Esophagus muscularis mucosa (tissue), 4 donors: Measurements from ENCODE around the gene SMIM44. TPM values are rescaled to one million over a fixed set of nuclear protein-coding genes. Genes with fewer than 3 reads are reported as not detected.
A peak's percentile ranks its signal among the peaks of the same experiment; 100 is the strongest.

Experiments used
- DNase-seq: peaks from one replicate; pipeline ENCODE4 v3.0.0-alpha.2; 2017; ENCODE audit errors: extremely low spot score
- H3K27ac ChIP-seq, 4 donors: fragments of 200-600 bp; sonication (generic); replicated peaks in 1 of 4; 1 replicate in 3 of 4; 2 replicates in 1 of 4; pipeline ENCODE4 v1.5.1; 2016 to 2019; ENCODE audit warnings: mild to moderate bottlenecking in 1 of 4
- H3K27me3 ChIP-seq, 4 donors: fragments of 200-600 bp; sonication (generic); one replicate each; pipeline versions ENCODE4 v1.5.1 to v1.6.0; 2016 to 2019
- H3K36me3 ChIP-seq, 4 donors: fragments of 200-600 bp; sonication (generic); one replicate each; pipeline ENCODE4 v1.5.1; 2016 to 2019
- H3K4me1 ChIP-seq, 4 donors: fragments of 200-600 bp; sonication (generic); one replicate each; pipeline ENCODE4 v1.5.1; 2016 to 2019
- H3K4me3 ChIP-seq, 4 donors: fragments of 200-600 bp; sonication (generic); 1 replicate in 2 of 4; 2 replicates in 2 of 4; pipeline ENCODE4 v1.5.1; 2016 to 2019; ENCODE audit warnings: mild to moderate bottlenecking in 4 of 4, moderate library complexity in 1 of 4
- H3K9me3 ChIP-seq, 4 donors: fragments of 200-600 bp; sonication (generic); 1 replicate in 3 of 4; 2 replicates in 1 of 4; pipeline ENCODE4 v1.5.1; 2016 to 2019
- EP300 ChIP-seq: sonication (generic); formaldehyde crosslinking; IDR thresholded peaks from one replicate; pipeline ENCODE4 v1.6.1; 2017; ENCODE audit warnings: antibody characterized with exemption
- POLR2A ChIP-seq: fragments of 450-650 bp; IDR thresholded peaks from one replicate; pipeline ENCODE4 v1.6.1; 2017; ENCODE audit warnings: antibody characterized with exemption, moderate library complexity, mild to moderate bottlenecking, low read depth
- POLR2AphosphoS5 ChIP-seq, 2 donors: sonication (generic); formaldehyde crosslinking; IDR thresholded peaks; one replicate each; pipeline ENCODE4 v1.6.1; 2017; ENCODE audit warnings: antibody characterized with exemption in 2 of 2
- WGBS: methylation state at CpG from one replicate; pipeline ENCODE4 v1.1.5; 2018; 5-methylcytosine and 5-hydroxymethylcytosine counted together
- intact Hi-C: fragments of 100-400 bp; cut with DNase I; formaldehyde crosslinking; loops from one replicate; pipeline ENCODE4 v1.15.1; 2023
- total RNA-seq, 4 donors: library from RNA; depleted of rRNA; stranded (reverse); fragments of >200 nt; gene quantifications; one replicate each; pipeline versions ENCODE4 v1.1.0 to v1.2.1, GENCODE V29; 2016
- TF ChIP-seq, protein P1 (sequence below), 3 experiments: fragments of 200-600 bp in 2 of 3; fragments of 450-650 bp in 1 of 3; sonication (generic) in 2 of 3; IDR thresholded peaks; one replicate each; pipeline ENCODE4 v1.5.1; 2017 to 2019; ENCODE audit warnings: antibody characterized with exemption in 3 of 3, mild to moderate bottlenecking in 2 of 3, moderate library complexity in 1 of 3

SMIM44 gene
- total RNA-seq, 4 donors from 2014 or later = not detected

DNA sequence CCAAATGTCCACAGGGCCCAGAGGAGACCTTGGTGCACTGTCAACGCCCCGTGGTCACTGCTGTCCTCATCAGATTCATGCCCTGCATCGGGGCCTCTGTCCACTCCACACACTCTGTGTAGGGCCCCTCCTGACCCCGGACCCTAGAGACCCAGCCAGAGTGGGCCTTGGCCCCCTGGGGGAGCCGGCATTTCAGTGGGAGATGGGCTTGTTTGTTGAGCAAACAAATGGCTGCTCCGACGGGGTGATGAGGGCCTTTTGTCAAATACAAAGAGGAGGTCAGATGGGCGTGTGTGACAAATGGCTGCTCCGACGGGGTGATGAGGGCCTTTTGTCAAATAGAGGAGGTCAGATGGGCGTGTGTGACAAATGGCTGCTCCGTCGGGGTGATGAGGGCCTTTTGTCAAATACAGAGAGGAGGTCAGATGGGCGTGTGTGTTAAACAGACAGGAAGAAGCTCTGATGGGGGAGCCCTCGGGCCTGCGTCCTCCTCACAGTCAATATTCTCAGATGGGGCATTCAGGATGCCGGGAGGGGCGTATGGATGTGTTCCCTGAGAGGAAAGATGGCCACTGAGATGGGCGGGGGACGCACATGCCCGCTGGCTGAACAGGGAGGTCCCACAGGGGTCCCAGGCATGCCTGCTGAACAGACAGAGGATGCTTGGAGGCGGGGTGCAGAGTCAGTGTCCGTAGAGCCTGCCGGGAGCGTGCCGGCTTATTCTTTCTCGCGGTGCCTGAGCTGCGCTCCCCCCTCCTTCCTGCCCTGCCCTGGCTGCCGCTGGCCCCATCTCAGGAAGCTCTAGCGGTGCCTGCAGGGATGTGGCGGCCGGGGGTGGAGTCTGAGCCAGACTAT is 39.2 kb downstream of the SMIM44 start:
- no peaks in the 10 kb centered on the region for H3K27me3 ChIP-seq
- H3K4me1 ChIP-seq = peaks cover 42 to 82% (median 76%) of the 10 kb centered on the region in 4 donors
- intact Hi-C loops = no loop called here
- 34% methylated on average over 19 of the region's 33 CpGs for WGBS
- no peaks in the 10 kb centered on the region for H3K9me3 ChIP-seq
- no peak overlapping the region for H3K4me3 ChIP-seq
- peaks cover 31 to 88% (median 68%) of the 10 kb centered on the region in 4 donors for H3K36me3 ChIP-seq
- peak; percentile 87 for DNase-seq
- TF ChIP-seq POLR2AphosphoS5 (IDR thresholded peaks at IDR 0.05) (peak in 1 of 2 donors; percentile 53), EP300 (no peak)
- TF ChIP-seq, protein P1, sequence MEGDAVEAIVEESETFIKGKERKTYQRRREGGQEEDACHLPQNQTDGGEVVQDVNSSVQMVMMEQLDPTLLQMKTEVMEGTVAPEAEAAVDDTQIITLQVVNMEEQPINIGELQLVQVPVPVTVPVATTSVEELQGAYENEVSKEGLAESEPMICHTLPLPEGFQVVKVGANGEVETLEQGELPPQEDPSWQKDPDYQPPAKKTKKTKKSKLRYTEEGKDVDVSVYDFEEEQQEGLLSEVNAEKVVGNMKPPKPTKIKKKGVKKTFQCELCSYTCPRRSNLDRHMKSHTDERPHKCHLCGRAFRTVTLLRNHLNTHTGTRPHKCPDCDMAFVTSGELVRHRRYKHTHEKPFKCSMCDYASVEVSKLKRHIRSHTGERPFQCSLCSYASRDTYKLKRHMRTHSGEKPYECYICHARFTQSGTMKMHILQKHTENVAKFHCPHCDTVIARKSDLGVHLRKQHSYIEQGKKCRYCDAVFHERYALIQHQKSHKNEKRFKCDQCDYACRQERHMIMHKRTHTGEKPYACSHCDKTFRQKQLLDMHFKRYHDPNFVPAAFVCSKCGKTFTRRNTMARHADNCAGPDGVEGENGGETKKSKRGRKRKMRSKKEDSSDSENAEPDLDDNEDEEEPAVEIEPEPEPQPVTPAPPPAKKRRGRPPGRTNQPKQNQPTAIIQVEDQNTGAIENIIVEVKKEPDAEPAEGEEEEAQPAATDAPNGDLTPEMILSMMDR (IDR thresholded peaks at IDR 0.05) = peak in 1 of 3 experiments; percentile 13
- peak overlapping the region; percentile 71 to 78 (median 72) for H3K27ac ChIP-seq

DNA sequence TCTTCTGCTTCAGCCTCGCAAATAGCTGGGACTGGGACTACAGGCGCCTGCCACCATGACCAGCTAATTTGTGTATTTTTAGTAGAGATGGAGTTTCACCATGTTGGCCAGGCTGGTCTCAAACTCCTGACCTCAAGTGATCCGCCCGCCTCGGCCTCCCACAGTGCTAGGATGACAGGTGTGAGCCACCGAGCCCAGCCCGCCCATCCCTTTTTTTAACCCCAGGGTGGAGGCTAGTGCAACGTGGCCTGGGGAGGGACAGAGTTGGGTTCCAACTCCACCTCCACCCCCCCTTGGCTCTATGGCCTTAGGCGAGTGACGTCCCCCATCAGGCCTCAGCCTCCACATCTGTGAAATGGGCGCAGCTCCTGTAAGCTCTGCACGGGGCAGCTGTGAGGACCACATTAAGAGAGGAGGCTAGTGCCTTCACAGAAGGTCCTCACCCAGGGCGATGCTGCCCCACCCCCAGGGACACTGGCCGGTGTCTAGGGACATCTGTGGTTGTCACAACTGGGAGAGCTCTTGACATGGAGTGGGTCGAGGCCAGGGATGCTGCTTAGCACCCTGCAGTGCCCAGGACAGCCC is 40.7 kb downstream of the SMIM44 start:
- no peaks in the 10 kb centered on the region for H3K27me3 ChIP-seq
- WGBS = 96% methylated on average over 9 of the region's 15 CpGs
- H3K27ac ChIP-seq = peak overlapping the region; percentile 71 to 78 (median 72)
- H3K4me3 ChIP-seq = no peak overlapping the region
- H3K9me3 ChIP-seq = no peaks in the 10 kb centered on the region
- DNase-seq = no peak
- no peak for TF ChIP-seq POLR2A
- TF ChIP-seq EP300 = no peak
- no peak for TF ChIP-seq POLR2AphosphoS5 (IDR thresholded peaks at IDR 0.05)
- TF ChIP-seq, protein P1 (IDR thresholded peaks at IDR 0.05) = no peak
- H3K4me1 ChIP-seq = peaks cover 42 to 82% (median 74%) of the 10 kb centered on the region in 4 donors
- intact Hi-C loops = no loop called here
- H3K36me3 ChIP-seq = peaks cover 30 to 88% (median 67%) of the 10 kb centered on the region in 4 donors

DNA sequence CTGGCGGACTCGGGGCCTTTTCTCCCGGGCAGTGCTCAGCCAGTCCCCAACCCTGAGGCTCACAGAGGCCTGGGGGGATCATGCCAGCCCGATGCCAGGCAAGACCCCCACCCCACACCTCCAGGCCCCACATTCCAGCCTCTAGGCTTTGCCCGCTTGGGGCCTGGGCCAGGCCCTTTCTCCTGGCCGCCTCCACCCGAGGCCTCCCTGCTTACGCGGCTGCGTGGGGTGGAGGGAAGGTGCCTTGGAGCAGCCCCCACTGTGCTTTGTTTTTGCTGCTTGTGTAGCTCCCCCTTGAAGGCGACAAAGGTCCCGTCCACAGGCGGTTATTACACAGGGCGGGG is 41.3 kb downstream of the SMIM44 start:
- WGBS = 69% methylated on average over 14 of the region's 14 CpGs
- Histone ChIP-seq H3K4me1 (peaks cover 42 to 77% (median 68%) of the 10 kb centered on the region in 4 donors), H3K27me3 (no peaks in the 10 kb centered on the region), H3K9me3 (no peaks in the 10 kb centered on the region), H3K27ac (peak overlapping the region; percentile 71 to 78 (median 72)), H3K36me3 (peaks cover 31 to 89% (median 70%) of the 10 kb centered on the region in 4 donors), H3K4me3 (no peak overlapping the region)
- TF ChIP-seq, protein P1 (IDR thresholded peaks at IDR 0.05) = no peak
- TF ChIP-seq POLR2AphosphoS5 (IDR thresholded peaks at IDR 0.05) = no peak
- TF ChIP-seq POLR2A = no peak
- DNase-seq = no peak
- intact Hi-C loops = no loop called here

DNA sequence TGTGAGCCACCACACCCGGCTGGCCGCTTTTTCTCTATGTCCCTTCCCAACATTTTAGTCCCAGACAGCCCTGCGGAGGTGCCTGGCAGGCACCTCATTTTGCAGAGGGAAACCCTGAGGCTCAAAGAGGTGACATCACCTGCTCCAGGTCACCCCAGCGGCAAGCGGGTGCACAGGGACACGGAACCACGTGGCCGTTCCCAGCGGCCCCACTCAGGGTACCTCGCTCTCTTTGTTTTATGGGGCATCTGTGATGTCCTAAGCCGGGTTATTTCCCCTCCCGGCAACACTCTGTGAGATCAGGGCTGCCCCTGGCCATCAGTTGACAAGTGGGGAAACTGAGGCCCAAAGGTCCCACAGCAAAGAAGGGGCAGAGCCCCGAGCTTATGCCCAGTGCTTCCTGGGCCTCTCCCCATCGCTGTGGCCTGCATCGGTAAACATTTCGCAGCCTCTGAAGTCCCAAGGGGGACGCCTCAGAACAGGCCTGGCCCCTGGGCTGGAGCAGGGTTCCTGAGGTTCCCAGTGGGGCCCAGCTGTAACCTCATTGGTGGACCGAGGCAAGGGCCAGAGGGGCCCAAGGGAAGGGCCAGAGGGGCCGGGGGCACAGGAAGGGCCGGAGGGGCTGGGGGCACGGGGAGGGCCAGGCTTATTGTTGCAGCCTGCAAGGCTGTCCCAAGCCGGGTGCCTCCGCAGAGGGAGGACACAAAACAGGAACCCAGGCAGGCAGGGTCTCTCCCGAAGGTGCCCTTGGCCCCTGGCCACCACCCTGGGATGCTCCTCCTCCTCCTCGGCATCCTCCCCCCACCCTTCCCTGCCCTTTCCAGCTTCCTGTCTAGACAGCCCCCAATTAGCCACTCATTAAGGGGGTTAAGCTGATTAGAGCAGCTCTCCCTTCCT is 41.9 kb downstream of the SMIM44 start:
- intact Hi-C loops = no loop called here
- no peak for DNase-seq
- peaks cover 42 to 77% (median 65%) of the 10 kb centered on the region in 4 donors for H3K4me1 ChIP-seq
- H3K9me3 ChIP-seq = no peaks in the 10 kb centered on the region
- no peaks in the 10 kb centered on the region for H3K27me3 ChIP-seq
- 74% methylated on average over 20 of the region's 25 CpGs for WGBS
- no peak for TF ChIP-seq POLR2A
- no peak for TF ChIP-seq EP300
- no peak for TF ChIP-seq POLR2AphosphoS5 (IDR thresholded peaks at IDR 0.05)
- TF ChIP-seq, protein P1 (IDR thresholded peaks at IDR 0.05) = no peak
- H3K27ac ChIP-seq = peak overlapping the region; percentile 71 to 78 (median 72)
- no peak overlapping the region for H3K4me3 ChIP-seq
- H3K36me3 ChIP-seq = peaks cover 37 to 89% (median 71%) of the 10 kb centered on the region in 4 donors
